Fibroblast of skin of scalp (primary cell): ENCODE results near the gene PIN4. TPM values are rescaled to one million over a fixed set of nuclear protein-coding genes. Genes with fewer than 3 reads are reported as not detected.
A peak's percentile ranks its signal among the peaks of the same experiment; 100 is the strongest.
"Not testable (repeated sequence)": the region's sequence is repeated elsewhere in the genome, so short reads cannot be mapped to it uniquely, and the experiment has no call there.

ENCODE experiments used
- DNase-seq: peaks from one replicate; pipeline ENCODE4 v3.0.0-alpha.2; 2013
- polyA plus RNA-seq, 2 experiments: library from polyadenylated mRNA; unstranded; fragments of 120-200 nt; gene quantifications; one replicate each; pipeline ENCODE4 v1.2.1, GENCODE V29; 2013; ENCODE audit not compliant: insufficient read length in 2 of 2

Gene PIN4
- polyA plus RNA-seq (2013, experiment 1 of 2; ENCODE audit: insufficient read length) = 26.8 TPM
- 24.9 TPM for polyA plus RNA-seq (2013, experiment 2 of 2; ENCODE audit: insufficient read length)

- peak; percentile 97 for DNase-seq
Observed at GRCh38 chrX:72181178-72182125, at the start of gene PIN4. Gene PIN4 (plus strand): TSS chrX:72181757. CDS start chrX:72181786, 29 bp downstream.

GRCh38 chrX:72132456-72132855 is 49.1 kb upstream of the PIN4 start:
- no peak for DNase-seq

GRCh38 chrX:72133851-72134546 is 47.6 kb upstream of the PIN4 start:
- DNase-seq = no peak

- no peak for DNase-seq
Observed at GRCh38 chrX:72137846-72138495, 43.6 kb upstream of the PIN4 start.

- no peak for DNase-seq
Observed at GRCh38 chrX:72139538-72139937, 42.0 kb upstream of the PIN4 start.

- no peak for DNase-seq
Observed at GRCh38 chrX:72141372-72142004, 40.1 kb upstream of the PIN4 start.

- DNase-seq = no peak
Observed at GRCh38 chrX:72142094-72142793, 39.3 kb upstream of the PIN4 start.

GRCh38 chrX:72142794-72143608 is 38.6 kb upstream of the PIN4 start:
- DNase-seq = no peak

GRCh38 chrX:72143609-72143907 is 38.0 kb upstream of the PIN4 start:
- no peak for DNase-seq

- no peak for DNase-seq
Observed at GRCh38 chrX:72145181-72145580, 36.4 kb upstream of the PIN4 start.

- DNase-seq = no peak
Observed at GRCh38 chrX:72146527-72146926, 35.0 kb upstream of the PIN4 start.

GRCh38 chrX:72158773-72159172 is 22.8 kb upstream of the PIN4 start:
- no peak for DNase-seq

GRCh38 chrX:72159769-72160168 is 21.8 kb upstream of the PIN4 start:
- DNase-seq = no peak

GRCh38 chrX:72165551-72165950 is 16.0 kb upstream of the PIN4 start:
- no peak for DNase-seq

GRCh38 chrX:72169008-72169728 is 12.4 kb upstream of the PIN4 start:
- peak; percentile 4 for DNase-seq

GRCh38 chrX:72176289-72176688 is 5.3 kb upstream of the PIN4 start:
- DNase-seq = not testable (repeated sequence)

- DNase-seq = no peak
Observed at GRCh38 chrX:72176981-72177380, 4.6 kb upstream of the PIN4 start.

GRCh38 chrX:72180539-72180938 is 1.0 kb upstream of the PIN4 start:
- no peak for DNase-seq

- DNase-seq = no peak
Observed at GRCh38 chrX:72182924-72183323, 1.4 kb downstream of the PIN4 start.

GRCh38 chrX:72201836-72202536 is 20.4 kb downstream of the PIN4 start:
- peak; percentile 86 for DNase-seq
